ENCODE measurements around the gene CCDC124. TPM values are rescaled to one million over a fixed set of nuclear protein-coding genes. Genes with fewer than 3 reads are reported as not detected.

The CCDC124 gene
- total RNA-seq, 4 donors from 2014 or later: 73.1 to 110 (median 81.5) TPM

DNA sequence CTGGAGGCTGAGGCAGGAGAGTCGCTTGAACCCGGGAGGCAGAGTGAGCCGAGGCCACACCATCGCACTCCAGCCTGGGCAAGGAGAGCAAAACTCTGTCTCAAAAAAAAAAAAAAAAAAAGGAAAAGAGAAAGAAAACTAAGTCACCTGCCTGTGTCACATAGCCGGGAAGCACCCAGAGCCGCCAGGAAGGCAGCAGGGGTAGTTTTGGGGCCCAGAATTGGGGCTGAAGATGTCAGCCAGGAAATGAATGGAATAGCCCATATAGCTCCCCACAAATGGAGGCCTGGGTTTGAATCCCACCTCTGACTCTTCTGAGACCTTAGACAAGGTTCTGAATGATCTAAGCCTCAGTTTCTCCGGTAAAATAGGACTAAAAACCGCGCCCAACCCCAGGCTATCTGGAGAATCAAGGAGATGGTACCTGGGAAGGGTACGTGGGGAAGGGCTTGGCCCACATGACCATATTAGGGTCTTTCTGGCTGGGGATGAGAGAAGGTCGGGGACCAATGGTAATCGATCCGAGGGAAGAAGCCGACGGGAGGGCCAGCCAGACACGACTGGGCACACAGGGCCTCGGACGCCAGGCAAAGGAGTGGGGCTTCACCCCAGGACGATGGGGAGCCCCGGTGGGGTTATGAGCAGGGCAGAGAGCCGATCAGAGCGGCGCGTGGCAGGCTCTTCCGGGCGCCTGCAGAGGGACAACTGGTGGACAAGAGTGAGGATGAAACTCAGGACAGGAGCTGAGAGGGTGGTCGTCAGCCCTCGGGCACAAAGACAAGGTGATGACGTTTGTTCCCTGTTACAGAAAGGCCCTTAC, 14.4 kb downstream of the CCDC124 start:
- TF ChIP-seq, protein P1, sequence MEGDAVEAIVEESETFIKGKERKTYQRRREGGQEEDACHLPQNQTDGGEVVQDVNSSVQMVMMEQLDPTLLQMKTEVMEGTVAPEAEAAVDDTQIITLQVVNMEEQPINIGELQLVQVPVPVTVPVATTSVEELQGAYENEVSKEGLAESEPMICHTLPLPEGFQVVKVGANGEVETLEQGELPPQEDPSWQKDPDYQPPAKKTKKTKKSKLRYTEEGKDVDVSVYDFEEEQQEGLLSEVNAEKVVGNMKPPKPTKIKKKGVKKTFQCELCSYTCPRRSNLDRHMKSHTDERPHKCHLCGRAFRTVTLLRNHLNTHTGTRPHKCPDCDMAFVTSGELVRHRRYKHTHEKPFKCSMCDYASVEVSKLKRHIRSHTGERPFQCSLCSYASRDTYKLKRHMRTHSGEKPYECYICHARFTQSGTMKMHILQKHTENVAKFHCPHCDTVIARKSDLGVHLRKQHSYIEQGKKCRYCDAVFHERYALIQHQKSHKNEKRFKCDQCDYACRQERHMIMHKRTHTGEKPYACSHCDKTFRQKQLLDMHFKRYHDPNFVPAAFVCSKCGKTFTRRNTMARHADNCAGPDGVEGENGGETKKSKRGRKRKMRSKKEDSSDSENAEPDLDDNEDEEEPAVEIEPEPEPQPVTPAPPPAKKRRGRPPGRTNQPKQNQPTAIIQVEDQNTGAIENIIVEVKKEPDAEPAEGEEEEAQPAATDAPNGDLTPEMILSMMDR (IDR thresholded peaks at IDR 0.05 in 4 of 5, conservative IDR thresholded peaks at IDR 0.05 in 1 of 5): no peak
- TF ChIP-seq POLR2A (IDR thresholded peaks at IDR 0.05): no peak
- Histone ChIP-seq H3K27ac (peak overlapping the region; percentile 51 to 63 (median 56)), H3K27me3 (peaks cover 34 to 36% (median 34%) of the 10 kb centered on the region in 3 donors), H3K9me3 (no peaks in the 10 kb centered on the region), H3K4me1 (peaks cover 19 to 34% of the 10 kb centered on the region in 2 donors), H3K4me3 (peak overlapping the region; percentile 62 to 85 (median 70)), H3K36me3 (peaks cover 0 to 15% of the 10 kb centered on the region in 2 donors)
- in situ Hi-C loops (cut with MboI; ENCODE audit: low sequenced_read_pairs in 4 of 4) (loop anchor here in 2 of 4 donors (5.0 to 25.0 kb wide), 3 partner anchors 45 to 115 kb away; no protein-coding TSS in a partner anchor), intact Hi-C loops (cut with DNase I; ENCODE audit: low total_unique reads) (loop anchor here (2.0 kb wide), 1 partner anchor 50 kb away; no protein-coding TSS in a partner anchor)
- DNase-seq: no peak
- peak; percentile 53 to 58 for ATAC-seq

DNA sequence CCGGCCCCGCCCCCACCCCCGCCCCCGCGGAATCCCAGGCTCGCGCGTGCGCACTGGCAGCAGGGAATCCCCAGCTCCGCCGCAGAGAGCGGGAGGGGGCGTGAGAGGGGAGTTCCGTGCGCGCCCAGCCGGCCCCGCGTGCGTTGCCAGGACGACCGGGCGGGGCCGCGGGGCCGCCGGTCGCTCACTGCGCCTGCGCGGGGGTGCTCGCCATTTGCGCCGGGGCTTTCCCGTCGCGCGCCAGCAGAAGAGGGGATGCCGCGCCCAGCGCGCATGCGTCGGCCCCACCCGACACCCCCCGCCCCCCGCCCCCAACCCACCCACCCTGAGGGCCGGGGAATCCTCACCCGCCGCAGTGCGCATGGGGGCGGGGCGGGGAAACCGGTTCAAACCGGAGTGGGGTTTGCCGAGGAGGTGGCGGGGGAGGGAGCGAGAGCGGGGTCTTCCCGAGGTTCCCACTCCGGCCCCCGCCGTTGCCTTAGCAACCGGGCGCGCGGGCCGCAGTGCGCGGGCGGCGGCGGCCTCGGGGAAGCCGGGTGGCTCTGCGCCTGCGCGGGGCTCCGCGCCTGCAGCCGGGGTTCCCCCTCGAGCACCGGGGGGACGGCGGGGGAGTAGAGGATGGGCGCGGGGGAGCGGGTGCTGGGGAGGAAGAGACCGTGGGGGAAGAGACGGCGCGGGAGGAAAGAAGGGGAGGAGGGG, 15.1 kb downstream of the CCDC124 start:
- peak overlapping the region; percentile 51 to 63 (median 56) for H3K27ac ChIP-seq
- in situ Hi-C loops (cut with MboI; ENCODE audit: low sequenced_read_pairs in 4 of 4): loop anchor here in 2 of 4 donors (5.0 to 25.0 kb wide), 3 partner anchors 44 to 114 kb away; no protein-coding TSS in a partner anchor

DNA sequence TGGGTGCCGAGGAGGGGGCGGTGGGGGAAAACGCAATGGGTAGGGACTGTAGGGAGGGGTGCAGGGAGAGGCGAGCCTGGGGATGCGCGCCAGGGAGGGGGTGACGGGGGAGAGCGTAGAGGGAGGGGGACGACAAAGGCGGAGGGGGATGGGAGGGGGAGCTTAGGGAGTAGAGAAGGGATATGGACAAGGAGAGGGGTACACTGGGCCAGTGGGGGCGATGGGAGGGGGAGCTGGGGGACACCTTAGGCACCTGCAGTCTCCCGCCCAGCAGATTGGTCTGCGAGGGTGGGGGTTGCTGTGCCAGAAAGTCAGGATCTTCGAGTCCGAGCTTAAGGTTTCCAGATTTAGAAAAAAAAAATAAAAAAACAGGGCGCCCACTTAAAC, 15.7 kb downstream of the CCDC124 start:
- Histone ChIP-seq H3K4me3 (peak overlapping the region; percentile 62 to 85 (median 70)), H3K27ac (no peak overlapping the region), H3K9me3 (no peaks in the 10 kb centered on the region), H3K27me3 (peaks cover 47 to 49% (median 47%) of the 10 kb centered on the region in 3 donors), H3K36me3 (peaks cover 0 to 4% of the 10 kb centered on the region in 2 donors), H3K4me1 (peaks cover 19 to 39% of the 10 kb centered on the region in 2 donors)
- TF ChIP-seq, protein P1 (IDR thresholded peaks at IDR 0.05 in 4 of 5, conservative IDR thresholded peaks at IDR 0.05 in 1 of 5): no peak
- TF ChIP-seq POLR2A (IDR thresholded peaks at IDR 0.05): no peak
- DNase-seq: no peak
- intact Hi-C loops (cut with DNase I; ENCODE audit: low total_unique reads) (no loop called here), in situ Hi-C loops (cut with MboI; ENCODE audit: low sequenced_read_pairs in 4 of 4) (loop anchor here in 2 of 4 donors (5.0 to 25.0 kb wide), 3 partner anchors 44 to 114 kb away; no protein-coding TSS in a partner anchor)
- no peak for ATAC-seq

More for the DNA sequence above, 15.1 kb downstream of the CCDC124 start:
- intact Hi-C loops (cut with DNase I; ENCODE audit: low total_unique reads): loop anchor here (2.0 kb wide), 1 partner anchor 49 kb away; no protein-coding TSS in a partner anchor
- Histone ChIP-seq H3K4me1 (peaks cover 19 to 39% of the 10 kb centered on the region in 2 donors), H3K9me3 (no peaks in the 10 kb centered on the region), H3K27me3 (peaks cover 42 to 44% (median 42%) of the 10 kb centered on the region in 3 donors), H3K4me3 (peak overlapping the region; percentile 62 to 85 (median 70)), H3K36me3 (peaks cover 0 to 8% of the 10 kb centered on the region in 2 donors)
- TF ChIP-seq POLR2A (IDR thresholded peaks at IDR 0.05): no peak
- TF ChIP-seq, protein P1 (IDR thresholded peaks at IDR 0.05 in 4 of 5, conservative IDR thresholded peaks at IDR 0.05 in 1 of 5): no peak
- peak; percentile 70 to 83 for DNase-seq
- ATAC-seq: peak; percentile 69 to 82
